ENCODE measurements around the gene TNN.

GRCh38 chr1:175178056-175178455, 110.4 kb downstream of the TNN start:
- TF ChIP-seq CTCF (IDR thresholded peaks at IDR 0.05) (no peak), POLR2A (IDR thresholded peaks at IDR 0.05) (no peak)
